Progenitor cell of endocrine pancreas (in vitro differentiated cells): ENCODE data around the gene TBX4. TPM values are rescaled to one million over a fixed set of nuclear protein-coding genes. Genes with fewer than 3 reads are reported as not detected.

Experiments
- DNase-seq: peaks from one replicate; pipeline ENCODE4 v3.0.0; 2021; ENCODE audit warnings: low spot score; ENCODE audit not compliant: unreplicated experiment
- H3K27ac Mint-ChIP-seq: 2 replicates; pipeline ENCODE4 v1.8.0; 2021; ENCODE audit warnings: mild to moderate bottlenecking, moderate library complexity, mixed read lengths
- H3K27me3 Mint-ChIP-seq: 2 replicates; pipeline ENCODE4 v1.8.0; 2021; ENCODE audit warnings: mixed read lengths
- H3K36me3 Mint-ChIP-seq: 2 replicates; pipeline ENCODE4 v1.8.0; 2022; ENCODE audit warnings: mixed read lengths; ENCODE audit not compliant: insufficient read depth
- H3K4me1 Mint-ChIP-seq: 2 replicates; pipeline ENCODE4 v1.8.0; 2021; ENCODE audit warnings: low read depth, mixed read lengths
- H3K4me3 Mint-ChIP-seq: 2 replicates; pipeline ENCODE4 v1.8.0; 2021; ENCODE audit warnings: low read depth, mild to moderate bottlenecking, moderate library complexity, mixed read lengths
- H3K9me3 Mint-ChIP-seq: 2 replicates; pipeline ENCODE4 v1.8.0; 2021; ENCODE audit warnings: low read depth, mixed read lengths
- total RNA-seq: library from RNA; stranded (reverse); gene quantifications from 2 replicates; pipeline ENCODE4 v1.2.1, GENCODE V29; 2021
- TF ChIP-seq, protein P1 (sequence below): fragments of 200-600 bp; sonication (generic); IDR thresholded peaks from one replicate; pipeline ENCODE4 v1.5.0; 2021; ENCODE audit warnings: antibody characterized with exemption, mild to moderate bottlenecking; ENCODE audit not compliant: unreplicated experiment

The TBX4 gene
- total RNA-seq, 1 donor from 2014 or later, result not detected

DNA sequence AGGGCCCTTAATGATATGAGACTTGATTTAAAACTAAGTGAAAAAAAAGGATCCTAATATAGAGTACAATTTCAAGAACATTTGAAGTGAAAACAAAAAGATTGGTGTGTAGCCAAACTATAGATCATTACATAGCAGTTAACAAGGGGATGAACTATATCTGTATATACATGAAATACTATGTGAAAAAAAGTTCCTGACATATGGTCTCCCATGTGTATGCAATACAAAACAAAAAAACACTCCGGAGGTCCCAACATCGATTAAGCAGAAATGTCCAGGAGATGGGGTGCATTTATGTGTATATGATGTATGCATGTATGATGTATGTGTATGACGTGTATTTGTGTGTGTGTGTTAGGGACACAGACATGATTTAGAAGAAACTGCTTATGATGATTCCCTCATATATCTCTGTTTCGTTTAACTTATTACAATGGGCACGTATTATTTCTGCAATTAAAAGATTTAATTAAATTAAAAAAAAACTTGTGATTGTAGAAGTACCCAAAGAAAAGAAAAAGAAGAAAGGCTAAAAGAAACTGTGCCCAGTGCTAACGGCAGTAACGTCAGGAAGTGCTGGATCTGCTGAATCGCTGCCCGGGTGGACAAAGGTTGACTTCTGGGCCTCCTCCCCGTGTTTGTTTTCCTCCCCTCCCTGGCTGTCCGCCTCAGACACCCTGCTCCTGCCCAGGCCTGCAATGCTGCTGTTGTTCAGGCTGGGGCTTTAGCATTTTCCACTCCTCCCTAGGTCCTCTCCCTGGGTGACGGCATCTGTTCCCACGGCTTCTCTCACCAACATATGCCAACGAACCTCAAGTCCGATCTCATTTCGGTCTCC lies 36.9 kb downstream of the TBX4 start:
- no peak overlapping the region for H3K27ac Mint-ChIP-seq
- H3K27me3 Mint-ChIP-seq, result peaks cover 42% of the 10 kb centered on the region

DNA sequence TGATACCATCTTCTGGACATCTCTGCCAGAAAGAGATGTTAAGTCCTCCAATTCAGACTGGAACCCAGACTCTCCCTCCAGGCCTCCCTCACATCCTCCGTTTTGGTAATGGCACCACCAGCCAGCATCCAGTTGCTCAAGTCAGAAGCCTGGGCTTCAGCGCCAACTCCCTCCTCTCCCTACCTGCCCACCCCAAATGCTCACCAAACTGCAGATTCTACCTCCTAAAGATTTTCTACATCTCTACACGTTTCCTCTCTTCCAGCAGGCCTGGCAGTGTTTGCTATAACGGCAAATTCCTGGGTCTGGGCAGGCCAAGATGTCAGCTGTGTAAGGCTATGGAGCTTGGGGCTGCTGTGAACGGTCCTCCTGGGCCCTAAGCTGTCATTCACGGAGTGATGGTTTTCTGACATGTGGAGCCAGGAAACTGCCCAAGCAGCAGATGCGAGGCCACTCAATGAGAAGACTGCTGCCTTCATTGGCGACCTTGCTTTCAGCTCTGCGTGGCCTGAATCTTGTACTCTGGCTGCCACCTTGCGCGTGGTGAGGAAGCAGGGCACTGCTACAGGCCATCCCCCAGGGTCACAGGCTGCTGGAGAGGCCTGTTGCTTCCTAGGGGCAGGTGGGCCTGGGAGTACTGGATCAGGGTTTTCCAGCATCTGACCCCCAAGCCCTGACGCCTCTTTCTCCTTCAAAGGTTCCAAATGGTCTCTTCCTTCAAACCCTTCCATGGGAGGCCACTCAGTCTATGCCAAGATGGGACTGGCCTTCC lies 37.7 kb downstream of the TBX4 start:
- no peak overlapping the region for H3K27ac Mint-ChIP-seq
- TF ChIP-seq, protein P1, sequence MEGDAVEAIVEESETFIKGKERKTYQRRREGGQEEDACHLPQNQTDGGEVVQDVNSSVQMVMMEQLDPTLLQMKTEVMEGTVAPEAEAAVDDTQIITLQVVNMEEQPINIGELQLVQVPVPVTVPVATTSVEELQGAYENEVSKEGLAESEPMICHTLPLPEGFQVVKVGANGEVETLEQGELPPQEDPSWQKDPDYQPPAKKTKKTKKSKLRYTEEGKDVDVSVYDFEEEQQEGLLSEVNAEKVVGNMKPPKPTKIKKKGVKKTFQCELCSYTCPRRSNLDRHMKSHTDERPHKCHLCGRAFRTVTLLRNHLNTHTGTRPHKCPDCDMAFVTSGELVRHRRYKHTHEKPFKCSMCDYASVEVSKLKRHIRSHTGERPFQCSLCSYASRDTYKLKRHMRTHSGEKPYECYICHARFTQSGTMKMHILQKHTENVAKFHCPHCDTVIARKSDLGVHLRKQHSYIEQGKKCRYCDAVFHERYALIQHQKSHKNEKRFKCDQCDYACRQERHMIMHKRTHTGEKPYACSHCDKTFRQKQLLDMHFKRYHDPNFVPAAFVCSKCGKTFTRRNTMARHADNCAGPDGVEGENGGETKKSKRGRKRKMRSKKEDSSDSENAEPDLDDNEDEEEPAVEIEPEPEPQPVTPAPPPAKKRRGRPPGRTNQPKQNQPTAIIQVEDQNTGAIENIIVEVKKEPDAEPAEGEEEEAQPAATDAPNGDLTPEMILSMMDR, result no peak
- H3K9me3 Mint-ChIP-seq, result no peaks in the 10 kb centered on the region
- DNase-seq, result no peak
- no peak overlapping the region for H3K4me3 Mint-ChIP-seq
- H3K36me3 Mint-ChIP-seq, result no peaks in the 10 kb centered on the region
- peaks cover 35% of the 10 kb centered on the region for H3K4me1 Mint-ChIP-seq
- peaks cover 45% of the 10 kb centered on the region for H3K27me3 Mint-ChIP-seq

More for the DNA sequence above, 36.9 kb downstream of the TBX4 start:
- Mint-ChIP-seq H3K36me3 (no peaks in the 10 kb centered on the region), H3K4me3 (no peak overlapping the region), H3K4me1 (peaks cover 33% of the 10 kb centered on the region), H3K9me3 (no peaks in the 10 kb centered on the region)
- no peak for DNase-seq
- TF ChIP-seq, protein P1, result no peak

DNA sequence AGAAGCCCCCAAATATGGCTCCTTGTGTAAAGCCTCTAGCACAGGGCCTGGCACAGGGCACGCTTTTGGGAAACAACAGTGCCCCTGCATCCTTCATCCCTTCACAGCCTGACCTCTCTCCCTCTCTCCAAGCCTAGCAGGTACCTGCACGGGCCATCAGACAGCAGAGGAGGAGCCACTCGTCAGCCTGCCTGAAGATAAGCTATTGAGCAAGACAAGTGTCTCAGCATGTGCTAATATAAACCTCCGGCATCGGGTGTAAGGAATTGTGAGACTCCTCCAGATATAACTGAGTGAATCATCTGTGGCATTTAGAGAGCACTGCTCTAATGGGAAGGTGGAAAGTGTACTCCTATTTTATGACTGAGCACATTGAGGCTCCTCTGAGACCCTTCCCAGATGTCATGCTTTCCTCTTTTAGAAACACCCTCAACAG lies 38.3 kb downstream of the TBX4 start:
- TF ChIP-seq, protein P1, result no peak
- H3K27me3 Mint-ChIP-seq, result peaks cover 43% of the 10 kb centered on the region
- peaks cover 35% of the 10 kb centered on the region for H3K4me1 Mint-ChIP-seq
- H3K9me3 Mint-ChIP-seq, result no peaks in the 10 kb centered on the region
- no peak for DNase-seq
- no peak overlapping the region for H3K27ac Mint-ChIP-seq
- no peaks in the 10 kb centered on the region for H3K36me3 Mint-ChIP-seq
- no peak overlapping the region for H3K4me3 Mint-ChIP-seq

DNA sequence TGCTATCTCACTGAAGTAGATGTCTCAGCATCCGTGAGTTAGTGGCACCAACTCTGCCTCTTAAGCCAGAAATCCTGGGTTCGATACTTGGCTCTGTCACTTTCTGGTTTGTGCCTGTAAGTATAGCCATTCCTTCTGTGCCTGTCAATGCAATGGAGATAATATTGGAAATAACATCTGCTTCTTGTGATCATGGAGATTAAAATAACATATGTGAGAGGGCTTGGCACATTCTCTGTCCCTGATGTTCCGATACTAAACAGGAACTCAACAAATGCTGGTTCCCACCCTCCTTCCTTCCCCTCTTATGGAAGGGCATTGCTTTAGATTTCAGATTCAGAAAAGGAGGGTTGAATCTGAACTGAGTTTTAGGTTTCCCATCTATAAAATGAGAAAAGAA lies 39.8 kb downstream of the TBX4 start:
- H3K4me1 Mint-ChIP-seq, result peaks cover 23% of the 10 kb centered on the region

More for the DNA sequence above, 39.8 kb downstream of the TBX4 start:
- Mint-ChIP-seq H3K9me3 (no peaks in the 10 kb centered on the region), H3K4me3 (no peak overlapping the region), H3K36me3 (no peaks in the 10 kb centered on the region), H3K27ac (no peak overlapping the region), H3K27me3 (peaks cover 48% of the 10 kb centered on the region)
- no peak for DNase-seq
- TF ChIP-seq, protein P1, result no peak
